ENCODE data around the gene KRTAP13-2. TPM values are rescaled to one million over a fixed set of nuclear protein-coding genes. Genes with fewer than 3 reads are reported as not detected.

KRTAP13-2 gene, protein sequence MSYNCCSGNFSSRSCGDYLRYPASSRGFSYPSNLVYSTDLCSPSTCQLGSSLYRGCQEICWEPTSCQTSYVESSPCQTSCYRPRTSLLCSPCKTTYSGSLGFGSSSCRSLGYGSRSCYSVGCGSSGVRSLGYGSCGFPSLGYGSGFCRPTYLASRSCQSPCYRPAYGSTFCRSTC
- polyA plus RNA-seq: not detected

DNA sequence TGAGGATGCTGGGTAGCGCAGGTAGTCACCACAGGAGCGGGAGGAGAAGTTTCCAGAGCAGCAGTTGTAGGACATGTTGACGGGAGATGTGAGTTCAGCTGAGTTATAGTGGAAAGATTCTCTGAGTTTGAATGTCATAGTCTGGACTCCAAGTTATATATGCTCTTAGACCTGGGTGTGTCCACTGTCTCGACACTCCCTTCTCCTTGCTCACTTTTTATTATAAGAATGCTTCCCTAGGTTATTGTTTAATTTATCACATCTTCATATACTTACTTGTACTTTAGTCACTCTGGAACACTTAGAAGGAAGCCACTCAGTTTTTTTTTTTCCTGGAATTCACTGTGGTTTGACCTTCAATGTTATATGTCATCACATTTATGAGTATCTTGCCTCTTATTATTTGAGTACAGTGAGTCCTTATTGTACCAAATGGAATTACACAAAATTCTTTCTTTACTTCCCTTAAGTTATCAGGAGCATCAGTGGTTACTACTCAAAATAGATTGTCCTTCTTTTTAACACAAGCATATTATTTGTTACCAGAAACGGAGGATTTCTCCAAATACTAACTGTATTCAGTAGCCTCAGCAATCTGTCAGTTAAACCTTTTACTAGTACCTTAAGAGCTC, at the start of gene KRTAP13-2:
Gene KRTAP13-2, minus strand, starts transcription at position 133 of the 632 bp plus-strand sequence. Its CDS starts 58 bp downstream, at position 75.
- WGBS, 3 donors: 79 to 84% (median 81%) methylated on average over 5 of the region's 5 CpGs
- no peak within 1 kb of the TSS for H3K27ac ChIP-seq (ENCODE audit: low read depth, low read length)

DNA sequence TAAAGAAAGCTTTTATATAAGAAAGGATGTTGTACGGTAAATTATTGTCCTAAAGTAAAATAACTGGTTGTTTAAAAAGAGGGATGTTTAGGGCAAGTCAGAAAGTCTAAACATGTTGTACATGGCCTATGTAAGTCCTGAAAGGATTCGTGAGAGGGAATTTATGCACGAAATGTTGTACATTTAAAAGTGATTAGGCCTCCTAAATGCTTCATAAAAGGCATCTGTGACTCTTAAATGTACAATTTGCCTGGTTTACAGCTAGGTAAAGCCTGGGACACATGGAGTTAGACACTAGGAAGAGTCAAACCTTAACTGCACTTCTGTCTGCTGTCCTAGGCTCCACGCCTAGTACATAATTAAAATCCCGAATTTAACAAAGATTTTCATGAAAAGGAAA, 43.9 kb upstream of the KRTAP13-2 start:
- 74 to 84% (median 80%) methylated on average over 5 of the region's 5 CpGs for WGBS, 3 donors
- H3K27ac ChIP-seq (ENCODE audit: low read depth, low read length): no peak overlapping the region

DNA sequence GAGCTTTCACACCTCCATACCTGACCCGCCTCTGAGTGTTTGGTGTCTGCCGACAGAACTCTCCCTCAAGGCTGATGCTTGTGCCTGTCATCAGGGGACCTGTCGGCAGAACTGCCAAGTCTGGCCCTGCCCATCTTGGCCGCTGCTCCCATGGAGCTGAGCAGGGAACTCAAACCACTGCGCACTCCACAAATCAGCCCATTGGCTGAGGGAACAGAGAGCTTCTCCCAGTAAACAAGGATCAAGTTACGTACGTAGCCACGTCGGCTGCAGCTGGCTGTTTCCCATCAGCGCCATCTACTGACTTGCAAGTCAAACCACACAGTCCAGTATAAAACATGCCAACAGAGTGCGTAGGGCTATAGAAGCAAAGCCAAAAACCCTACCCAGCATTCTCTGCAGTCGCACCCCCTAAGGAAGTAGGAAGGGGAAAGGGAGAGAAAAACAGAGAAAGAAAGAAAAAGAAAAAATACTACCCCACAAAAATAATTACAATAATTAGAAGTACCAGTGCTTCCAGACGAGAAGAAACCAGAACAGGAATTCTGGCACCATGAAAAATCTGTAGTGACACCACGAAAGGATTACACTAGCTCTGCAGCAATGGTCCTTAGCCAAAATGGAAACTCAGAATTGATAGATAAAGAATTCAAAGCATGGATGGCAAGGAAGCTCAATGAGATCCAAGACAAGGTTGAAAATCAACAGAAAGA, 36.9 kb upstream of the KRTAP13-2 start:
- WGBS, 3 donors: 21 to 33% (median 24%) methylated on average over 14 of the region's 14 CpGs

DNA sequence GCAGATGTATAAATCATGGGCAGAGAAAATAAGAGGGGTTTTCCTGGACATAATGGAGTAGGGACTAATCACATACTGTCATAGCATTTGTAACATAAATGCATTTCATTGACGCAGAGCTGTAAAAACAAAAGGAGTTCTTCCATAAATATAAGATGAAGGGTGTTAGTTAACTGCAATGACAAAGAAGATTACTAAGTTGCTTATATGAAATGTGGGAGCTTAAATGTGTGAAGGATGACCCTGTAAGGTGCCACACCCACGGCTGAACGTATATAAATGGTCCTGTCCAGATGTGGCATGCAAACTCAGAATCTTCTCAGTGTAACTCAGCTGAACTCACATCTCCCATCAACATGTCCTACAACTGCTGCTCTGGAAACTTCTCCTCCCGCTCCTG, 23.7 kb upstream of the KRTAP13-2 start, which contains the start of gene KRTAP13-1:
Gene KRTAP13-1, plus strand, starts transcription at position 301 of the 400 bp plus-strand sequence. Its CDS starts 56 bp downstream, at position 357.
- 63 to 88% (median 78%) methylated on average over 4 of the region's 4 CpGs for WGBS, 3 donors
- H3K27ac ChIP-seq (ENCODE audit: low read depth, low read length): no peak within 1 kb of the TSS

More for the DNA sequence above, 36.9 kb upstream of the KRTAP13-2 start:
- no peak overlapping the region for H3K27ac ChIP-seq (ENCODE audit: low read depth, low read length)

DNA sequence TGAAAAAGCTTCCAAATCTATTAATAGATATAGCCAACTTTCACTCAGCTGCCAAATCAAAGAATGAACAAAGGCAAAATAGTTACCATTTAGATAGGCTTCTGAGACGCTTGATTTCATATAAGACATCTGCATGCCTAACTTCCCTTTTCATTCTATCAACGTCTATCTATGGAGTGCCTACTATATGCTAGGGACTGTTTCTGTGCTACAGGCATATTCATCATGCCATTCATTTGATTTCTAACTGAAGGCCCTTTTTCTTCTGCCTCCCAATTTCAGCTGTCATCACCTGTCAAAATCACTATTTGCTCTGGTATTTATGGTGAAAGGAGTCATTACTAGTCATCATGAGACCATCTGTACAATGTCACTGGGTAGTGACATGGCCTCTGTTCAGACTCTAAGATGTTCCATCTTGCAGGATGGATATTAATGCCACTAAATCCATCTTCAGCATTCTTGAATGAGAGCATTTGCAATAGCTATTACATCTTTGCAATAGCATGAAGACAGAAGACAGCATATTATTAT, 19.5 kb upstream of the KRTAP13-2 start:
- no peak overlapping the region for H3K27ac ChIP-seq (ENCODE audit: low read depth, low read length)
- WGBS, 3 donors: 60 to 64% (median 63%) methylated on average over 2 of the region's 2 CpGs

DNA sequence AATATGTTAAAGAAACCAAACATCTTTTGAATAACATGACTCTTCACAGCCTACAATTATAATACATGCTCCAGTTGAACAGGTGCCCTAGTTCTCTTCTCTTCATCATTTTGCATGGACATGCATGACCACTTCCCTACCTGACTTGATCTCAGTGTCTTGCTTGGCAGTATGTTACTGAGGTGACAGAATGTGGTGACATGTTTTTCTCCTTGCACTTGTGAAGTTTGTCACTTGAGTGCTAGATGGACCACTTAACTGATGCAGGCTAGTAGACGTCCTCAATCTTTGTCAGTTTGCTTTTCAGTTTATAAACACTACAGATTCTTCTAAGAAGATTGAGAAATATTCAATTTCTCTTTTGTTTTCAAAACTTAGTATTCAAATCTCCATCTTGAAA, 10.1 kb upstream of the KRTAP13-2 start:
- WGBS, 3 donors: 41 to 52% (median 48%) methylated on average over 1 of the region's 1 CpG
- H3K27ac ChIP-seq (ENCODE audit: low read depth, low read length): no peak overlapping the region

DNA sequence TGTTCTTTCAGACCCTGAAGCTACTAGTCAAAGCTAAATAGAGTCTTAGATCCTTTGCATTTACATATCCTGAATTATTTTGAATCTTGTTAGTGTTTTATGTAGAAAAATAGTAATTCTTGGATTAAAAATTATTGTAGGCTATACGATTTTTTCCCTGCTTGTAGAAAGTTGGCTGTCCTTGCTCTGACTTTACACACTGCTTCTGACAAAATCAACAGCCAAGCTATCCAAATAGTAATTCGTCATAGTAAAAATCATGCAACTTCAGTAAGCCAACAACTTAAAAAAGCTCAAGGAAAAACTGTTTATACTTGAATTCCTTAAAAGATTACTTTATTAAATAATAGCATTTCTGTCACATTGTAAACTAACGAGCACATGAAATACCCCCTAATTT, 16.2 kb downstream of the KRTAP13-2 start:
- WGBS, 3 donors: 46 to 51% (median 49%) methylated on average over 3 of the region's 3 CpGs

DNA sequence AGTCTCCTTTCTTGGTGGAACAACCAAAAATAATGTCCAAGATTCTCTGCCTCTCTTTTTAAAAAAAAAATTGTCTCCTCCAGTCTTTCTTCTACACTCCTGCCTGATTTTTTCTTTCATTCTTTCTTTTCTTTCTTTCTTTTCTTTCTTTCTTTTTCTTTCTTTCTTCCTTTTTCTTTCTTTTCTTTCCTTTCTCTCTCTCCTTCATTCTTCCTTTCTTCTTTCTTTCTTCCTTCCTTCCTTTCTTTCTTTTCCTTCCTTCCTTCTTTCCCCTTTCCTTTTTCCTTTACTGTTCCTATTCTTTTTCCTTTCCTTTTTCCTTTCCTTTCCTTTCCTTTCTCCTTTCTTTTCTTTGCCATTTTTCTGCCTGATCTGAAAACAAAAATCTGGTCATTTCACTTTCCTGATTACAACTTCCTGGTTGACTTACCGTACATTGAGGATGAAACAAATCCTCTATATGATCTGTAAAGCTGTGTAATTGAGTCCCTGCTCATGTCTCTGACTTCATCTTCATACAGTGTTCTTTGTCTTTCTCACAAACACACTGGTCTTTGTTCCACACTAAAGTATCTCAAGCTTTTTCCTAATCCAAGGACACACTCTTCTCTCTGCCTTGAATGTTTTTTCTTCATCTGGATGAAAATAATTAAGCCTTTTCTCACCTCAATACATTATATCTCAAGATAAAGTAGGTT, 17.6 kb downstream of the KRTAP13-2 start:
- 55 to 75% (median 75%) methylated on average over 1 of the region's 1 CpG for WGBS, 3 donors
- H3K27ac ChIP-seq (ENCODE audit: low read depth, low read length): no peak overlapping the region

More for the DNA sequence above, 16.2 kb downstream of the KRTAP13-2 start:
- H3K27ac ChIP-seq (ENCODE audit: low read depth, low read length): no peak overlapping the region

DNA sequence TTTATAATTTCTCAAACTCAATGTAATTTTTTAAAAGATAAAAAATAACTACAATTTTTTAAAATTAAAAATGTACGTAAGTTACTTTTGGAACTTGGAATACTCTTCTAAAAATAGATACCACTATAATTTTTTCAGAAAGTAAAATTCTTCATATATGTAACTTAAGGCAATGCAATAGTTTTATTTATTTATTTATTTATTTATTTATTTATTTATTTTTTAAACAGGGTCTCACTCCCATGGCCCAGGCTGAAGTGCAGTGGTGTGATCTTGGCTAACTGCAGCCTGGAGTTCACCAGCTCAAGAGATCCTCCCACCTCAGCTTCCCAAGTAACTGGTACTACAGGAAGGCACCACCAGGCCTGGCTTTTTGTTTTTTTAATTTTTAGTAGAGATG, 20.5 kb downstream of the KRTAP13-2 start:
- no peak overlapping the region for H3K27ac ChIP-seq (ENCODE audit: low read depth, low read length)
- 94 to 98% (median 96%) methylated on average over 1 of the region's 1 CpG for WGBS, 3 donors

DNA sequence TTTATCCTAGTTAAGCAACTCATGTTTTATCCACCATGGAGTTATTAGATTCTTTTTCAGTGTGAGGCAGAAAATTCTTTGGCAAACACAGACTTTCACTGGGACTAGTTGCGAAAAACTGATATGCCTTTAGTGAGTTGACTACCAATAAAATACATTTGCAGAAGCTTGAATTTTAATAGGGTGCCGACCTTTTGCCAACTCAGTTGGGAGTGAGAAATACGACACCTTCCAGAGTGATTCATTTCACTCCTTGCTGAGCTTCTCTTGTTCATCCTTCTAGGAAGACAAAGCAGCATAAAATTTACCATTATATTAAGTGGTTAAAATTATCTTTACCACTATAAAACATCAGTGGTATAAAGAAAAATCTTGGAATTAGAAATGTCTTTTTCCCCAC, 22.5 kb downstream of the KRTAP13-2 start:
- WGBS, 3 donors: 34 to 40% (median 35%) methylated on average over 3 of the region's 3 CpGs
- no peak overlapping the region for H3K27ac ChIP-seq (ENCODE audit: low read depth, low read length)

DNA sequence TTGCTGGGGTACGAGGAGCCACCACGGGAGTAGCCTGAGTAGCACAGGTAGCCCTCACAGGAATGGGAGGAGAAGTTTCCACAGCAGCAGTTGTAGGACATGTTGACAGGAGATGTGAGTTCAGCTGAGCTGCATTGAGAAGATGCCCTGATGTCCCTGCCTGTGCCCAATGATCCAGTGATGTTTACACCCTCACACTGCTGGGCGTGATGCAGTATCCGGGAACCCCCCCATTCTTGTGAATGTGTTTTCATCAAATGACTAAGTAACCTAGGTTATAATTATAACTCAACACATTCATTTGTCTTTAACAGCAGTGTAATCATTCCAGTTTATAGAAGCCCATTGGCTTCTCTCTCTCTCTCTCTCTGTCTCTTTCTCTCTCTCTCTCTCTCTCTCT, 23.6 kb downstream of the KRTAP13-2 start, which contains the start of gene KRTAP23-1:
Gene KRTAP23-1, minus strand, starts transcription at position 101 of the 400 bp plus-strand sequence. Its CDS starts 0 bp downstream, at position 101.
- 76 to 88% (median 83%) methylated on average over 4 of the region's 4 CpGs for WGBS, 3 donors
- no peak within 1 kb of the TSS for H3K27ac ChIP-seq (ENCODE audit: low read depth, low read length)

DNA sequence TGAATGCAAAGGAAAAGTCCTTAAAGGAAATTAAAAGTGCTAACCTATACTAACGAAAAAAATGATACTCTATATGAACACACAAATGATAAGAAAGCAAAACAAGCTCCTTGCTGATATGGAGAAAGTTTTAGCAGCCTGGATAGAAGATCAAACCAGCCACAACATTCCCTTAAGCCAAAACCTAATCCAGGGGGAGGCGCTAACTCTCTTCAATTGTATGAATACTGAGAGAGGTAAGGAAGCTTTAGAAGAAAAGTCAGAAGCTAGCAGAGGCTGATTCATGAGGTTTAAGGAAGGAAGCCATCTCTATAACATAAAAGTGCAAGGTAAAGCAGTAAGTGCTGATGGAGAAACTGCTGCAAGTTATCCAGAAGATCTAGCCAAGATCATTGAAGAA, 27.1 kb downstream of the KRTAP13-2 start:
- WGBS, 3 donors: 71 to 72% (median 71%) methylated on average over 2 of the region's 2 CpGs
- no peak overlapping the region for H3K27ac ChIP-seq (ENCODE audit: low read depth, low read length)

DNA sequence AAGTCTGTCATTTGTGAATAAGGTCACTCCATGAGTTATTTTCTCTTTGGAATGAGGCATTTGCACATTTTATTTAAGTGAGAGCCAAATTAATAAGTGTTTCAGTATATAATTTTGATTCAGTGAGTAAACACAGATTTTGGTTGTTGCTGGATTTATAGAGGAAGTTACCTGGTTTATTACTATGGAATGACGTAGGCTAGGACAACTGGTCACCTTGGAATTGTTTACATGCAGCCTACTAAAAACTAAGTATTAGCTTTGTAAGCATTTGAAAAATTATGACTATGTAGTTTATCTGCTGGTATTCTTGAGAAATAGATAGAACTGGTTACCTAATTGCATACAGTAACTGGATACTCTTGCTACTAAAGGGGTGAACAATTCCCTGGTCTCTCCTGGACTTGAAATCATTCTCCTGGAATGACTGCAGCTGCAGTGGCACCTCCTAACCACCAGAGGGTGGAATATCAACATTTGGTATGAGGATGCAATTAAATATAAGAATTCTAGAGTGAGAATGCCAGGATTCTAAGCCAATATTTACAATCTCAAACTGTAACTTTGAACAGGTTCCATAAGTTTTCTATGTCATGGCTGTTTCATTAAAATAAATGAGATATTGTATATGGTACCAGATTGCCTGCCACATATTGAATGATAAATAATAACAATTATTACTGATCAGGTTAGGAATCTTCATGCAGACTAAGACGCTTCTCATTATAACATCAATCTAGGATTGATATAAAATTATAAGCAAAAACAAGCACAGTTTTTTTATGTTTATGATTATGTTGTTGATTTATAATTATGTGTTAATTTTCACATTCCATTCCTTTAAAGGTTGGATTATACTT, 31.1 kb downstream of the KRTAP13-2 start:
- H3K27ac ChIP-seq (ENCODE audit: low read depth, low read length): no peak overlapping the region
- WGBS, 3 donors: 82 to 91% (median 88%) methylated on average over 2 of the region's 2 CpGs

DNA sequence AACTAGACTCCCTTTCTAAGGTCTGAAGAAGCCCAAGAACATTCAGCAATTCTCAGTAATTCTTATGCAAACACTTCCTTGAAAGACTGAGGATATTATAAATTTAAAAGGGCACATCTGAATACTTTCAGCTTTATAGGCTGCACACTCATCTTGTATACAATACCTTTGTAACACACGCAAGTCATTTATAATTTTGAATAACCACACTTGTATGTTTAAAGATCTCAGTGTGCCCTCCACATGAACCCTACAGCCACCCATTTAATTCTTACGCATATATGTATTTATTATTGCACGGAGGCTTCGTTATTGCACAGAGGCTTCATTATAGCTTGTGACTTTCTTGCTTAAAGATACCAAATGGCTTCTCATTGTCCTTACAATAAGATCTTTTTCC, 33.4 kb downstream of the KRTAP13-2 start:
- H3K27ac ChIP-seq (ENCODE audit: low read depth, low read length): no peak overlapping the region
- 85 to 92% (median 90%) methylated on average over 4 of the region's 4 CpGs for WGBS, 3 donors

DNA sequence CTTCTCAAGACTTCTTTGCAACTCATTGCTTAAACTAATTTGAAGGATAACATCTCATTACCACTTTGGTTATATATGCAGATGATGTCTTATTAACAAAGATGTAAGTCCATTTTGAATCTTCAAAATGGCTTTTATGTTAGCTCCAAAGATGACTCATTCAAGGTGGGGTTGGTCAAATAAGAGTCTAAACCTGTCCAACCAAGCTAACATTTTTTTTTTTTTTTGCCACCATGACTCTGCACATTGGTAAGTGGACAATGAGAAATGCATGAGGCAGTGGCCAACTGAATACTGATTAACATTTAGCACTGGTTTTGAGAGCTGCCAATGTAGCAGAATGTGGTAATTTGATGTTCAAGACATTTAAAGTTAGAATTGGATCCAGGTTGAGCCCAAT, 34.3 kb downstream of the KRTAP13-2 start:
- H3K27ac ChIP-seq (ENCODE audit: low read depth, low read length): no peak overlapping the region

DNA sequence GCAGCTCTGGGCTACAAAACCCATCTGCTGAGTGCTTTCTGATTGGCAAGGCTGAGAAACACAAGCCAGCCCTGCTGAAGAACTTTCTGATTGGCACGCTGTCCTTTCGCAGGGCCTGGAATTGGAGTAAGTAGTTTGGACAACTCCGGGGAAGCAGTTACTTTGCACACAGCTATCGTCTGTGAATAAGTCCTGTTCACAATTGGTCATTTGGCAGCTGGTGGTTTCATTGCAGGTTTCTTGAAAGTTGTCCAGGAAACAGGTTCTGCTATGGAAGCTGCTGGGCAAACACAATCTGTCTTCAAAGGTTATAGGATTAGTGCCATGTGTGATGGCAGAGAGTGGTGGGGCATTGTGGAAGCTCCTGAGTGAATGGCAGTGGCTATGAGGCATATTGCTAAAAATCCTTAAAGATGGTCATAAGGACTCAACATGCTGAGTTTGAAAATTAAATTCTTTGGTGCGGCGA, 34.8 kb downstream of the KRTAP13-2 start, which contains the start of gene KRTAP27-1:
Gene KRTAP27-1, minus strand, starts transcription at position 419 of the 469 bp plus-strand sequence. Its CDS starts 26 bp downstream, at position 393.
- no peak within 1 kb of the TSS for H3K27ac ChIP-seq (ENCODE audit: low read depth, low read length)
- 84 to 91% (median 86%) methylated on average over 6 of the region's 6 CpGs for WGBS, 3 donors

DNA sequence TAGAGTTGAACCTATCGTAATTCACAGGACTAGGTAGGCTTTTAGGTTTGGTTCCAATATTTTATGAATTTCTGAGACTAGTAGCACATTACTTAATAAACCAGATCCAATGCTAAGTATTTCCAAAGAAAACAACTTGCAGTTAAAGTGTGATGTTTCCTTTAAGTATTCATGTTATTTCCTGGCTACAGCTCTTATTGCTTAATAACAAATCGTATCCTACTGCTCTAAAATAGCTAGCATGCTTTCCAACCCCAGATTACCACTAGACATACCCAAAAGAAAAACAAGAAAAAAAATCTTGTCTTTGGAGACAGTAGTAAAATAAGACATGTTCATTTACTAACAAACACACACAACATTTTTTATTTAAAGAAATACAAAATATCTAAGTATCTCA, 35.5 kb downstream of the KRTAP13-2 start:
- 64 to 68% (median 64%) methylated on average over 2 of the region's 2 CpGs for WGBS, 3 donors
- H3K27ac ChIP-seq (ENCODE audit: low read depth, low read length): no peak overlapping the region
